HepG2 (cell line): ENCODE results near the gene DPY19L3. TPM values are rescaled to one million over a fixed set of nuclear protein-coding genes. Genes with fewer than 3 reads are reported as not detected.
A peak's percentile ranks its signal among the peaks of the same experiment; 100 is the strongest.

Source experiments
- ATAC-seq: fragments of 200-7000 bp; cut with Tn5 transposase; 3 replicates; pipeline ENCODE4 v1.9.1; 2020; ENCODE audit warnings: mild to moderate bottlenecking, moderate library complexity
- BruUV-seq: library from RNA; stranded (reverse); fragments of 400-500 nt; replicated peaks from 2 replicates; lab custom pipeline; 2021; lab: Mats Ljungman, UMichigan
- CTCF ChIA-PET: fragments of 300-600 bp; formaldehyde crosslinking; extraction: SDS; loops from one replicate; lab custom pipeline; 2021; ENCODE audit warnings: low total read pairs, inconsistent platforms, low intra/inter-chr PET ratio; lab: Yijun Ruan, JAX
- POLR2A ChIA-PET: fragments of 350-600 bp; sonication (Branson Sonifier 250); formaldehyde crosslinking; loops from one replicate; lab custom pipeline; 2020; ENCODE audit warnings: antibody characterized with exemption, inconsistent platforms; lab: Yijun Ruan, JAX
- DNase-seq: peaks from one replicate; pipeline ENCODE4 v3.0.0-alpha.2; 2015; ENCODE audit warnings: low spot score
- FAIRE-seq: peaks from 3 replicates; lab custom pipeline; 2011; peaks lifted over from hg19 to GRCh38; lab: Jason Lieb, UNC
- H2AFZ ChIP-seq: one replicate; pipeline ENCODE4 v1.6.1; 2011; ENCODE audit warnings: low read length, inconsistent platforms
- H3K27ac ChIP-seq: fragments of 300-600 bp; 3 replicates; pipeline ENCODE4 v1.8.0; 2011; ENCODE audit warnings: mixed run types, mild to moderate bottlenecking, mixed read lengths, low read length, inconsistent platforms; ENCODE audit not compliant: insufficient read depth; ENCODE audit errors: extremely low read length
- H3K27me3 ChIP-seq, 2 experiments: fragments of 200-600 bp in 1 of 2; 2 replicates in 1 of 2; 3 replicates in 1 of 2; pipeline versions ENCODE4 v1.6.0 to v1.8.0; 2011; ENCODE audit warnings: low read length in 2 of 2, mild to moderate bottlenecking in 2 of 2, moderate library complexity in 2 of 2, inconsistent platforms in 1 of 2; ENCODE audit not compliant: insufficient read depth in 2 of 2, control insufficient read depth in 1 of 2
- H3K36me3 ChIP-seq, 2 experiments: fragments of 200-600 bp in 1 of 2; replicated peaks in 1 of 2; 2 replicates in 1 of 2; 3 replicates in 1 of 2; pipeline versions ENCODE4 v1.5.1 to v1.8.0; 2011; ENCODE audit warnings: low read length in 2 of 2, inconsistent platforms in 1 of 2; ENCODE audit not compliant: insufficient read depth in 2 of 2, control insufficient read depth in 1 of 2
- H3K4me1 ChIP-seq: 2 replicates; pipeline ENCODE4 v1.5.1; 2012; ENCODE audit warnings: low read length, inconsistent platforms; ENCODE audit not compliant: insufficient read depth
- H3K4me2 ChIP-seq: 2 replicates; pipeline ENCODE4 v1.6.0; 2011; ENCODE audit warnings: low read depth, low read length, inconsistent platforms
- H3K4me3 ChIP-seq, 3 experiments: fragments of 200-600 bp in 1 of 3; sonication (generic), shearing (Covaris generic) in 1 of 3; replicated peaks in 1 of 3; 2 replicates each; pipeline ENCODE4 v1.5.1; 2011 to 2016; ENCODE audit warnings: low read length in 3 of 3, inconsistent platforms in 2 of 3, low read depth in 2 of 3, mild to moderate bottlenecking in 2 of 3, control low read depth in 1 of 3, mixed read lengths in 1 of 3; ENCODE audit not compliant: insufficient read depth in 1 of 3
- H3K79me2 ChIP-seq: one replicate; pipeline ENCODE4 v1.6.1; 2011; ENCODE audit warnings: low read length, inconsistent platforms; ENCODE audit not compliant: insufficient read depth
- H3K9ac ChIP-seq: 2 replicates; pipeline ENCODE4 v1.6.0; 2011; ENCODE audit warnings: mild to moderate bottlenecking, low read depth, low read length, inconsistent platforms; ENCODE audit not compliant: insufficient read depth
- H3K9me3 ChIP-seq: 2 replicates; pipeline ENCODE4 v1.5.1; 2012; ENCODE audit warnings: mild to moderate bottlenecking, low read length
- H4K20me1 ChIP-seq: 2 replicates; pipeline ENCODE4 v1.6.0; 2011; ENCODE audit warnings: inconsistent platforms, mild to moderate bottlenecking, low read length, moderate library complexity; ENCODE audit not compliant: insufficient read depth
- ASH2L ChIP-seq: fragments of 300-600, 200-600 bp; sonication (generic); IDR thresholded peaks from 2 replicates; pipeline ENCODE4 v1.7.0; 2017; ENCODE audit warnings: low read depth, mild to moderate bottlenecking, moderate library complexity, mixed read lengths, low read length; ENCODE audit not compliant: insufficient read length
- ATF7 ChIP-seq, 2 experiments: fragments of 450-650 bp in 1 of 2; sonication (generic) in 1 of 2; formaldehyde crosslinking in 1 of 2; IDR thresholded peaks; 2 replicates each; pipeline versions ENCODE4 v1.4.0 to v1.6.1; 2016 to 2020; ENCODE audit warnings: antibody characterized with exemption in 1 of 2, mild to moderate bottlenecking in 1 of 2, missing genetic modification reagents in 1 of 2
- ZBTB2 ChIP-seq: sonication (generic); formaldehyde crosslinking; IDR thresholded peaks from 2 replicates; pipeline ENCODE4 v1.8.0; 2022; ENCODE audit warnings: low read depth, missing genetic modification reagents
- ZNF768 ChIP-seq: sonication (generic); formaldehyde crosslinking; IDR thresholded peaks from 2 replicates; pipeline ENCODE4 v1.4.0; 2020; ENCODE audit warnings: missing genetic modification reagents
- ZSCAN21 ChIP-seq: sonication (generic); formaldehyde crosslinking; IDR thresholded peaks from 2 replicates; pipeline ENCODE4 v1.8.0; 2022; ENCODE audit warnings: mild to moderate bottlenecking, missing genetic modification reagents, moderate library complexity, borderline replicate concordance
- WGBS: methylation state at CpG from one replicate; pipeline ENCODE4 v1.1.6; 2017; ENCODE audit warnings: low lambda C conversion rate; 5-methylcytosine and 5-hydroxymethylcytosine counted together
- in situ Hi-C: cut with HindIII; loops from 2 replicates; pipeline ENCODE4 v1.10.0; 2017; ENCODE audit warnings: low pct_unique_long_range_greater_than_20kb; ENCODE audit not compliant: extremely low pct_ligation_motif_present
- intact Hi-C: fragments of 100-400 bp; cut with micrococcal nuclease; formaldehyde crosslinking; loops from one replicate; pipeline ENCODE4 v1.10.0; 2022; ENCODE audit not compliant: unreplicated experiment
- polyA plus RNA-seq, 8 experiments: library from polyadenylated mRNA; depleted of rRNA in 3 of 8; stranded (reverse) in 7 of 8; unstranded in 1 of 8; fragments of >200 nt; fragmentation: Illumina TruSeq in 4 of 8; extraction: Trizol in 4 of 8; gene quantifications; 2 replicates each; pipeline versions ENCODE4 v1.2.1 to v1.2.3, GENCODE V29; 2011 to 2016; ENCODE audit warnings: low read depth in 4 of 8, missing spikeins in 1 of 8, mixed read lengths in 1 of 8; ENCODE audit not compliant: insufficient read depth in 1 of 8
- total RNA-seq, 5 experiments: library from RNA; depleted of rRNA; stranded (reverse); fragments of >200 nt; fragmentation: Illumina TruSeq; extraction: Trizol; gene quantifications; 2 replicates each; pipeline ENCODE4 v1.2.3, GENCODE V29; 2016; ENCODE audit warnings: low read depth in 1 of 5
- TF ChIP-seq, protein P1 (sequence below): sonication (generic); formaldehyde crosslinking; IDR thresholded peaks from 2 replicates; pipeline ENCODE4 v1.4.0; 2020; ENCODE audit warnings: missing genetic modification reagents

The DPY19L3 gene
- total and polyA plus RNA-seq, 2 of the 13 experiments (the other 11 are each of a cell fraction or from before 2014, with no cell fraction given): 21.6 to 25.2 TPM

DNA sequence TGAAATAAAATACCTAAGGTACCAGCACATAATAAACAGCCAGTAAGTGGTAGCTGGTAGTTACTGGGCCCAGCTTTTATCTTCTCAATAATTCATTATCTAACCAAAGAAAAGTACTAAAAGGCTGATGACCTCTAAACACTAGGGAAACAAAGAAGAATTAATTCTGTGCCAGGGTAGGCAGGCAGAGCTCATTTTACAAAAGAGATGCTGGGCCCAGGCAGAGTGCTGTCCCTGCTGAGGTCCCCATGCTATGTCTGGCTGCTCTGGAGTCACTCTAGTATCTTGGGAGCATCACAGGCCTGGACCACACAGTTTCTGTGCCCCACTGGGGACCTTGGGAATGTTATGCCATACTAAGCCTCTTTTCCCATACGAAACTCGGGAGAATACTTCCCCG is 41.9 kb upstream of the DPY19L3 start:
- ATAC-seq (peak; percentile 36; the same call in 2 of the 3 replicates), DNase-seq (no peak), FAIRE-seq (no peak)
- Histone ChIP-seq H3K27ac (peak overlapping the region; percentile 70), H3K36me3 (peaks cover 6 to 54% of the 10 kb centered on the region in 2 experiments; a peak in 4 of 5 replicates), H3K4me2 (peak overlapping the region; percentile 55), H4K20me1 (no peaks in the 10 kb centered on the region), H3K9me3 (no peaks in the 10 kb centered on the region), H3K4me3 (no peak overlapping the region; a peak in 1 of 6 replicates), H3K79me2 (peaks cover 49% of the 10 kb centered on the region), H3K27me3 (no peaks in the 10 kb centered on the region), H3K9ac (peak overlapping the region; percentile 18), H2AFZ (no peak overlapping the region), H3K4me1 (peaks cover 55% of the 10 kb centered on the region)
- intact Hi-C loops: loop anchor here (1.0 kb wide), 1 partner anchor 10 kb away; no protein-coding TSS in a partner anchor
- TF ChIP-seq ZNF768 (CRISPR knock-in tag) (no peak), ASH2L (peak; percentile 13), ZBTB2 (no peak)
- TF ChIP-seq, protein P1, sequence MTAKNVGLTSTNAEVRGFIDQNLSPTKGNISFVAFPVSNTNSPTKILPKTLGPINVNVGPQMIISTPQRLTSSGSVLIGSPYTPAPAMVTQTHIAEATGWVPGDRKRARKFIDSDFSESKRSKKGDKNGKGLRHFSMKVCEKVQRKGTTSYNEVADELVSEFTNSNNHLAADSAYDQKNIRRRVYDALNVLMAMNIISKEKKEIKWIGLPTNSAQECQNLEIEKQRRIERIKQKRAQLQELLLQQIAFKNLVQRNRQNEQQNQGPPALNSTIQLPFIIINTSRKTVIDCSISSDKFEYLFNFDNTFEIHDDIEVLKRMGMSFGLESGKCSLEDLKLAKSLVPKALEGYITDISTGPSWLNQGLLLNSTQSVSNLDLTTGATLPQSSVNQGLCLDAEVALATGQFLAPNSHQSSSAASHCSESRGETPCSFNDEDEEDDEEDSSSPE (CRISPR knock-in tag): no peak
- POLR2A ChIA-PET: interaction anchor here (0.6 to 2.9 kb wide), 7 partner anchors 8 to 42 kb away, joined by 3 to 26 read pairs (median 9); partner anchors contain the start of genes DPY19L3 and ZNF507
- in situ Hi-C loops: no loop called here
- WGBS: 95% methylated on average over 3 of the region's 3 CpGs
- no TSS peak for BruUV-seq
- CTCF ChIA-PET: no interaction called here

GRCh38 chr19:32364040-32364439 is 41.5 kb upstream of the DPY19L3 start:
- H3K27me3 ChIP-seq: no peaks in the 10 kb centered on the region
- 91% methylated on average over 1 of the region's 1 CpG for WGBS
- peak; percentile 67; the same call in 1 of the 2 replicates for TF ChIP-seq ATF7 (IDR thresholded peaks at IDR 0.05)
- no peak for TF ChIP-seq ATF7 (CRISPR knock-in tag; IDR thresholded peaks at IDR 0.05)
- TF ChIP-seq ZSCAN21: no peak
- TF ChIP-seq, all 625 proteins: peak for 1
- in situ Hi-C loops: no loop called here
- DNase-seq (no peak), FAIRE-seq (no peak), ATAC-seq (no peak)
- Histone ChIP-seq H3K27ac (peak overlapping the region; percentile 70), H3K79me2 (peaks cover 52% of the 10 kb centered on the region), H3K9ac (0 out of 2 replicates have a peak overlapping the region, but pooled peaks have one; percentile 18), H4K20me1 (no peaks in the 10 kb centered on the region), H3K4me2 (no peak overlapping the region), H3K4me3 (no peak overlapping the region), H3K36me3 (peaks cover 6 to 55% of the 10 kb centered on the region in 2 experiments; a peak in 4 of 5 replicates), H2AFZ (no peak overlapping the region), H3K9me3 (no peaks in the 10 kb centered on the region), H3K4me1 (peaks cover 59% of the 10 kb centered on the region)
- ChIA-PET CTCF (no interaction called here), POLR2A (interaction anchor here (1.3 to 2.9 kb wide), 5 partner anchors 10 to 42 kb away, joined by 7 to 26 read pairs (median 15); partner anchors contain the start of genes DPY19L3 and ZNF507)
- no TSS peak for BruUV-seq
- intact Hi-C loops: no loop called here
